Nephron (organoid): Measurements from ENCODE around the gene ZDHHC3.

Experiments
- H3K27ac Mint-ChIP-seq, 3 experiments: 2 replicates each; pipeline ENCODE4 v1.8.0; 2020; ENCODE audit warnings: mixed read lengths in 3 of 3, mild to moderate bottlenecking in 2 of 3, moderate library complexity in 1 of 3
- H3K27me3 Mint-ChIP-seq: 2 replicates; pipeline ENCODE4 v1.8.0; 2021; ENCODE audit warnings: low read depth, mild to moderate bottlenecking, moderate library complexity, mixed read lengths
- H3K36me3 Mint-ChIP-seq: 2 replicates; pipeline ENCODE4 v1.8.0; 2020; ENCODE audit warnings: low read depth, mixed read lengths
- H3K4me1 Mint-ChIP-seq: 2 replicates; pipeline ENCODE4 v1.8.0; 2020; ENCODE audit warnings: mixed read lengths
- H3K4me3 Mint-ChIP-seq, 3 experiments: 2 replicates each; pipeline ENCODE4 v1.8.0; 2020; ENCODE audit warnings: mild to moderate bottlenecking in 3 of 3, mixed read lengths in 3 of 3, moderate library complexity in 2 of 3
- H3K9me3 Mint-ChIP-seq: 2 replicates; pipeline ENCODE4 v1.8.0; 2020; ENCODE audit warnings: mixed read lengths
- CTCF ChIP-seq, 3 experiments: fragments of 200-600 bp; sonication (generic); IDR thresholded peaks; one replicate each; pipeline ENCODE4 v1.5.0; 2021; ENCODE audit warnings: antibody characterized with exemption in 3 of 3; ENCODE audit not compliant: unreplicated experiment in 3 of 3

Gene ZDHHC3

DNA sequence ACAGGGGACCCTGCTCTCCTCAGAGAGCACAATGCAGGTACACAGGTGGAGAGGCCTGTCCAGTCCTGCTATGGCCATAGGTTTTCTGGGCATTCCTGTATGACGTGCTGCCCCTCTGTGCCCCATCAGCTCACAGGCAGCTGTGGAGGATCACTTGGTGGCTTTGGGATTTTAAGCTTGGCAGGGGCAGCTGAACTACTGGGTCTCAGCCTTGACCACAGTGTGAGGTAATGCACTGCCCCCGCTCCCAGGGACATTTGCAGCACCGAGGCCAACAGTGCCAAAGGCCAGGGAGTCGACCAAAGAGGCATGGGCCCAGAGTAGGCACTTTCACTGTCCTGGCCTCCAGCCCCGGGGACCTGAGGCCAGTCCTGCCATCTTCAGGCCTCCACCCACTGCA, 46.2 kb downstream of the ZDHHC3 start:
- H3K27me3 Mint-ChIP-seq = no peaks in the 10 kb centered on the region

GRCh38 chr3:44927371-44927770, 48.6 kb downstream of the ZDHHC3 start:
- no peaks in the 10 kb centered on the region for H3K9me3 Mint-ChIP-seq
- H3K4me1 Mint-ChIP-seq = peaks cover 12% of the 10 kb centered on the region
- H3K27me3 Mint-ChIP-seq = no peaks in the 10 kb centered on the region
- TF ChIP-seq CTCF (IDR thresholded peaks at IDR 0.05; ENCODE audit: unreplicated experiment in 3 of 3) = no peak
- peaks cover 36% of the 10 kb centered on the region for H3K36me3 Mint-ChIP-seq
- H3K27ac Mint-ChIP-seq = no peak overlapping the region
- H3K4me3 Mint-ChIP-seq = no peak overlapping the region

More for the DNA sequence above, 46.2 kb downstream of the ZDHHC3 start:
- no peak for TF ChIP-seq CTCF (IDR thresholded peaks at IDR 0.05; ENCODE audit: unreplicated experiment in 3 of 3)
- Mint-ChIP-seq H3K36me3 (peaks cover 46% of the 10 kb centered on the region), H3K27ac (no peak overlapping the region), H3K9me3 (no peaks in the 10 kb centered on the region), H3K4me1 (peaks cover 1% of the 10 kb centered on the region), H3K4me3 (no peak overlapping the region)

DNA sequence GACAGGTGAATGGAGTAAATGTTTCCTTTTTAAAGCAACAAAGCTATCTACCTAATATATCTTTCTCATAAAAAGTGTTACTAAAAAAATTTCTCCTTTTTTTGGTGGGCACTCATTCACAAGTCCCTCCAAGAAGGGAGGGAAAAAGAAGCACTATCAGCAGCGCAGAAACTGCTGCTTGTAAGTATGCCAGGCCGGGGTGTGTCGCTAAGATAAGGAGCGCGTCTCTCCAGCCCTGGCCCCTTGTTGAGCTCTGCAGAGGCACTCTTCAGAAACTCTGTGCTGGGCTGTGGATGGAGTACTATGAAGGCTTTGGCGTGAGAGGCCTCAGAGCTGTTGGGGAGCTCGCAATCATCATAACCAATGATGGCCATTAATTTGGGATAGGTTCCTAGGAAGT, 49.1 kb downstream of the ZDHHC3 start:
- no peaks in the 10 kb centered on the region for H3K27me3 Mint-ChIP-seq
- H3K4me3 Mint-ChIP-seq = no peak overlapping the region
- H3K4me1 Mint-ChIP-seq = peaks cover 12% of the 10 kb centered on the region
- TF ChIP-seq CTCF (IDR thresholded peaks at IDR 0.05; ENCODE audit: unreplicated experiment in 3 of 3) = no peak
- no peaks in the 10 kb centered on the region for H3K9me3 Mint-ChIP-seq
- no peak overlapping the region for H3K27ac Mint-ChIP-seq
- peaks cover 32% of the 10 kb centered on the region for H3K36me3 Mint-ChIP-seq

GRCh38 chr3:44926172-44926571, 49.8 kb downstream of the ZDHHC3 start:
- no peak for TF ChIP-seq CTCF (IDR thresholded peaks at IDR 0.05; ENCODE audit: unreplicated experiment in 3 of 3)
- Mint-ChIP-seq H3K4me3 (no peak overlapping the region), H3K36me3 (peaks cover 31% of the 10 kb centered on the region), H3K9me3 (no peaks in the 10 kb centered on the region), H3K4me1 (peaks cover 12% of the 10 kb centered on the region), H3K27me3 (no peaks in the 10 kb centered on the region), H3K27ac (no peak overlapping the region)

GRCh38 chr3:44924457-44925084, 51.4 kb downstream of the ZDHHC3 start:
- H3K4me1 Mint-ChIP-seq = peaks cover 12% of the 10 kb centered on the region
- H3K4me3 Mint-ChIP-seq = no peak overlapping the region
- peak overlapping the region in 1 of 3 experiments; percentile 59 for H3K27ac Mint-ChIP-seq
- peaks cover 35% of the 10 kb centered on the region for H3K36me3 Mint-ChIP-seq
- H3K9me3 Mint-ChIP-seq = no peaks in the 10 kb centered on the region
- TF ChIP-seq CTCF (IDR thresholded peaks at IDR 0.05; ENCODE audit: unreplicated experiment in 3 of 3) = no peak
- H3K27me3 Mint-ChIP-seq = no peaks in the 10 kb centered on the region
